Mesendoderm (in vitro differentiated cells): ENCODE measurements around the gene GTF2IRD1.
"Not testable (repeated sequence)": the region's sequence is repeated elsewhere in the genome, so short reads cannot be mapped to it uniquely, and the experiment has no call there.

Experiments
- DNase-seq: peaks from one replicate; pipeline ENCODE4 v3.0.0; 2013
- H2AK5ac ChIP-seq: 2 replicates; pipeline ENCODE4 v1.6.1; 2013; ENCODE audit warnings: low read length, inconsistent platforms
- H2BK120ac ChIP-seq: 2 replicates; pipeline ENCODE4 v1.6.1; 2013; ENCODE audit warnings: low read depth, mild to moderate bottlenecking, low read length, moderate library complexity, mixed read lengths
- H2BK15ac ChIP-seq: replicated peaks from 2 replicates; pipeline ENCODE4 v1.6.1; 2013; ENCODE audit warnings: low read depth, mild to moderate bottlenecking, moderate library complexity
- H2BK5ac ChIP-seq: 2 replicates; pipeline ENCODE4 v1.6.1; 2013; ENCODE audit warnings: low read length, inconsistent platforms
- H3K18ac ChIP-seq: 2 replicates; pipeline ENCODE4 v1.6.1; 2013; ENCODE audit warnings: mild to moderate bottlenecking, low read length, mixed read lengths
- H3K23ac ChIP-seq: one replicate; pipeline ENCODE4 v1.6.1; 2013; ENCODE audit warnings: low read length
- H3K27ac ChIP-seq: 2 replicates; pipeline ENCODE4 v1.5.1; 2013; ENCODE audit warnings: low read depth, mild to moderate bottlenecking, inconsistent platforms, low read length, moderate library complexity
- H3K27me3 ChIP-seq: 2 replicates; pipeline ENCODE4 v1.6.1; 2013; ENCODE audit warnings: low read length, control low read depth, mild to moderate bottlenecking, inconsistent platforms; ENCODE audit not compliant: insufficient read depth, poor library complexity
- H3K36me3 ChIP-seq: 2 replicates; pipeline ENCODE4 v1.6.1; 2013; ENCODE audit warnings: low read length, inconsistent platforms; ENCODE audit not compliant: control insufficient read depth, insufficient read depth
- H3K4ac ChIP-seq: one replicate; pipeline ENCODE4 v1.6.1; 2013; ENCODE audit warnings: low read depth, mild to moderate bottlenecking, low read length, moderate library complexity
- H3K4me1 ChIP-seq: 2 replicates; pipeline ENCODE4 v1.6.1; 2013; ENCODE audit warnings: low read depth, low read length, inconsistent platforms; ENCODE audit not compliant: control insufficient read depth
- H3K4me2 ChIP-seq: 2 replicates; pipeline ENCODE4 v1.6.1; 2013; ENCODE audit warnings: low read length
- H3K4me3 ChIP-seq: 2 replicates; pipeline ENCODE4 v1.5.1; 2013; ENCODE audit warnings: mild to moderate bottlenecking, low read length
- H3K56ac ChIP-seq: one replicate; pipeline ENCODE4 v1.6.1; 2013; ENCODE audit warnings: low read length
- H3K79me1 ChIP-seq: 2 replicates; pipeline ENCODE4 v1.6.1; 2013; ENCODE audit warnings: low read length, inconsistent platforms
- H3K79me2 ChIP-seq: 2 replicates; pipeline ENCODE4 v1.6.1; 2013; ENCODE audit warnings: mild to moderate bottlenecking, low read length; ENCODE audit not compliant: control insufficient read depth, insufficient read depth
- H3K9ac ChIP-seq: 2 replicates; pipeline ENCODE4 v1.6.1; 2013; ENCODE audit warnings: low read length, inconsistent platforms
- H4K5ac ChIP-seq: one replicate; pipeline ENCODE4 v1.6.1; 2013; ENCODE audit warnings: low read length
- H4K8ac ChIP-seq: one replicate; pipeline ENCODE4 v1.6.1; 2013; ENCODE audit warnings: low read depth, mild to moderate bottlenecking, control low read depth, low read length, moderate library complexity
- WGBS: extraction: QIAGEN DNeasy Blood & Tissue Kit; methylation state at CpG from one replicate; pipeline ENCODE4 v1.1.7; 2013; ENCODE audit warnings: low lambda C conversion rate, missing lambda C conversion rate; ENCODE audit not compliant: insufficient coverage; ENCODE audit errors: extremely low coverage; 5-methylcytosine and 5-hydroxymethylcytosine counted together

Gene GTF2IRD1

GRCh38 chr7:74438327-74438726, 15.4 kb upstream of the GTF2IRD1 start:
- no peak overlapping the region for H3K4me3 ChIP-seq
- no peak overlapping the region for H3K4ac ChIP-seq
- no peak overlapping the region for H2AK5ac ChIP-seq
- no peaks in the 10 kb centered on the region for H3K4me1 ChIP-seq
- no peaks in the 10 kb centered on the region for H3K27me3 ChIP-seq
- H3K4me2 ChIP-seq, result no peak overlapping the region
- H2BK15ac ChIP-seq, result no peak overlapping the region
- H2BK5ac ChIP-seq, result no peak overlapping the region
- no peak overlapping the region for H3K23ac ChIP-seq
- no peaks in the 10 kb centered on the region for H3K79me2 ChIP-seq
- WGBS, result no CpG with 5 or more reads among the region's 2 CpGs
- H3K56ac ChIP-seq, result no peak overlapping the region
- no peak overlapping the region for H4K8ac ChIP-seq
- H3K9ac ChIP-seq, result no peak overlapping the region
- H3K79me1 ChIP-seq, result no peaks in the 10 kb centered on the region
- H3K18ac ChIP-seq, result no peak overlapping the region
- no peak overlapping the region for H3K27ac ChIP-seq
- no peak overlapping the region for H2BK120ac ChIP-seq
- H4K5ac ChIP-seq, result no peak overlapping the region
- DNase-seq, result no peak
- H3K36me3 ChIP-seq, result no peaks in the 10 kb centered on the region

GRCh38 chr7:74439541-74439940, 14.2 kb upstream of the GTF2IRD1 start:
- H4K5ac ChIP-seq, result no peak overlapping the region
- no CpG with 5 or more reads among the region's 4 CpGs for WGBS
- H3K27me3 ChIP-seq, result no peaks in the 10 kb centered on the region
- H3K36me3 ChIP-seq, result no peaks in the 10 kb centered on the region
- no peaks in the 10 kb centered on the region for H3K4me1 ChIP-seq
- no peak overlapping the region for H3K27ac ChIP-seq
- no peak overlapping the region for H2BK120ac ChIP-seq
- no peak overlapping the region for H3K18ac ChIP-seq
- DNase-seq, result no peak
- H2AK5ac ChIP-seq, result no peak overlapping the region
- H4K8ac ChIP-seq, result no peak overlapping the region
- no peaks in the 10 kb centered on the region for H3K79me2 ChIP-seq
- H3K56ac ChIP-seq, result no peak overlapping the region
- no peak overlapping the region for H2BK15ac ChIP-seq
- H2BK5ac ChIP-seq, result no peak overlapping the region
- no peak overlapping the region for H3K23ac ChIP-seq
- H3K79me1 ChIP-seq, result no peaks in the 10 kb centered on the region
- H3K4ac ChIP-seq, result no peak overlapping the region
- no peak overlapping the region for H3K9ac ChIP-seq
- no peak overlapping the region for H3K4me2 ChIP-seq
- H3K4me3 ChIP-seq, result no peak overlapping the region

- not testable (repeated sequence) for H3K9ac ChIP-seq, H3K18ac ChIP-seq, H3K4me3 ChIP-seq, H4K8ac ChIP-seq, H4K5ac ChIP-seq, H3K56ac ChIP-seq, H3K4ac ChIP-seq, DNase-seq, H3K36me3 ChIP-seq, H3K27me3 ChIP-seq, H3K4me1 ChIP-seq, H3K27ac ChIP-seq, H2AK5ac ChIP-seq, H3K79me1 ChIP-seq, H2BK120ac ChIP-seq, H2BK15ac ChIP-seq, H3K23ac ChIP-seq, H3K79me2 ChIP-seq, H3K4me2 ChIP-seq, H2BK5ac ChIP-seq
- WGBS, result no CpG with 5 or more reads among the region's 3 CpGs
These were observed 13.6 kb upstream of the GTF2IRD1 start for GRCh38 chr7:74440143-74440542.

GRCh38 chr7:74441801-74442200, 11.9 kb upstream of the GTF2IRD1 start:
- no CpG with 5 or more reads among the region's 10 CpGs for WGBS
- no peak overlapping the region for H3K4me2 ChIP-seq
- H3K23ac ChIP-seq, result no peak overlapping the region
- H3K18ac ChIP-seq, result no peak overlapping the region
- no peak overlapping the region for H2BK15ac ChIP-seq
- no peak overlapping the region for H4K5ac ChIP-seq
- no peak for DNase-seq
- no peak overlapping the region for H2BK5ac ChIP-seq
- H3K27me3 ChIP-seq, result no peaks in the 10 kb centered on the region
- H3K9ac ChIP-seq, result no peak overlapping the region
- H4K8ac ChIP-seq, result no peak overlapping the region
- H2BK120ac ChIP-seq, result no peak overlapping the region
- no peaks in the 10 kb centered on the region for H3K4me1 ChIP-seq
- no peaks in the 10 kb centered on the region for H3K79me1 ChIP-seq
- H3K4me3 ChIP-seq, result no peak overlapping the region
- H3K56ac ChIP-seq, result no peak overlapping the region
- no peak overlapping the region for H3K4ac ChIP-seq
- H3K27ac ChIP-seq, result no peak overlapping the region
- H3K36me3 ChIP-seq, result no peaks in the 10 kb centered on the region
- no peak overlapping the region for H2AK5ac ChIP-seq
- no peaks in the 10 kb centered on the region for H3K79me2 ChIP-seq

GRCh38 chr7:74443543-74444247, 10.0 kb upstream of the GTF2IRD1 start:
- no peak overlapping the region for H3K56ac ChIP-seq
- H3K9ac ChIP-seq, result no peak overlapping the region
- no peaks in the 10 kb centered on the region for H3K4me1 ChIP-seq
- no peak for DNase-seq
- no peak overlapping the region for H2BK15ac ChIP-seq
- H3K79me2 ChIP-seq, result no peaks in the 10 kb centered on the region
- no peak overlapping the region for H3K4me3 ChIP-seq
- no peak overlapping the region for H2BK5ac ChIP-seq
- H3K27me3 ChIP-seq, result no peaks in the 10 kb centered on the region
- no peak overlapping the region for H3K27ac ChIP-seq
- H4K8ac ChIP-seq, result no peak overlapping the region
- no peak overlapping the region for H3K4me2 ChIP-seq
- H3K4ac ChIP-seq, result no peak overlapping the region
- H2AK5ac ChIP-seq, result no peak overlapping the region
- WGBS, result no CpG with 5 or more reads among the region's 21 CpGs
- no peaks in the 10 kb centered on the region for H3K36me3 ChIP-seq
- no peak overlapping the region for H4K5ac ChIP-seq
- no peak overlapping the region for H2BK120ac ChIP-seq
- no peak overlapping the region for H3K18ac ChIP-seq
- no peaks in the 10 kb centered on the region for H3K79me1 ChIP-seq
- H3K23ac ChIP-seq, result no peak overlapping the region

- H3K23ac ChIP-seq, result no peak overlapping the region
- H3K27ac ChIP-seq, result no peak overlapping the region
- no peak overlapping the region for H3K9ac ChIP-seq
- H4K8ac ChIP-seq, result no peak overlapping the region
- WGBS, result 100% methylated on average over 1 of the region's 4 CpGs
- no peak overlapping the region for H2BK15ac ChIP-seq
- H3K79me1 ChIP-seq, result no peaks in the 10 kb centered on the region
- no peaks in the 10 kb centered on the region for H3K27me3 ChIP-seq
- H2BK5ac ChIP-seq, result no peak overlapping the region
- no peak overlapping the region for H2BK120ac ChIP-seq
- H3K4me3 ChIP-seq, result no peak overlapping the region
- H3K79me2 ChIP-seq, result no peaks in the 10 kb centered on the region
- H3K56ac ChIP-seq, result no peak overlapping the region
- H3K18ac ChIP-seq, result no peak overlapping the region
- H3K36me3 ChIP-seq, result no peaks in the 10 kb centered on the region
- H2AK5ac ChIP-seq, result no peak overlapping the region
- H3K4ac ChIP-seq, result no peak overlapping the region
- no peak overlapping the region for H4K5ac ChIP-seq
- no peak overlapping the region for H3K4me2 ChIP-seq
- DNase-seq, result no peak
- H3K4me1 ChIP-seq, result no peaks in the 10 kb centered on the region
These were observed 4.6 kb upstream of the GTF2IRD1 start for GRCh38 chr7:74449144-74449543.
